Measurements from ENCODE around the gene GMEB2.
"Not testable (repeated sequence)": the region's sequence is repeated elsewhere in the genome, so short reads cannot be mapped to it uniquely, and the experiment has no call there.

GMEB2 gene

GRCh38 chr20:63657260-63657936 is 30.5 kb upstream of the GMEB2 start:
- DNase-seq: no peak

GRCh38 chr20:63656451-63656850 is 29.6 kb upstream of the GMEB2 start:
- DNase-seq: no peak

GRCh38 chr20:63655249-63655648 is 28.3 kb upstream of the GMEB2 start:
- no peak for DNase-seq

- no peak for DNase-seq
Observed at GRCh38 chr20:63653974-63654668, 27.2 kb upstream of the GMEB2 start.

- DNase-seq: peak; percentile 63
Observed at GRCh38 chr20:63653041-63653973, 26.4 kb upstream of the GMEB2 start, which contains the start of gene STMN3. STMN3 (minus strand) TSS chr20:63653424; CDS start chr20:63653345, 79 bp downstream.

- DNase-seq: peak; percentile 47
Observed at GRCh38 chr20:63652192-63652980, 25.5 kb upstream of the GMEB2 start.

- no peak for DNase-seq
Observed at GRCh38 chr20:63651942-63652191, 25.0 kb upstream of the GMEB2 start.

GRCh38 chr20:63650486-63650885 is 23.6 kb upstream of the GMEB2 start:
- not testable (repeated sequence) for DNase-seq

- DNase-seq: no peak
Observed at GRCh38 chr20:63648895-63649589, 22.1 kb upstream of the GMEB2 start.

- no peak for DNase-seq
Observed at GRCh38 chr20:63648190-63648589, 21.3 kb upstream of the GMEB2 start.

GRCh38 chr20:63645218-63645617 is 18.3 kb upstream of the GMEB2 start:
- no peak for DNase-seq

GRCh38 chr20:63643946-63644345 is 17.0 kb upstream of the GMEB2 start:
- DNase-seq: no peak

GRCh38 chr20:63643499-63643898 is 16.6 kb upstream of the GMEB2 start:
- DNase-seq: no peak

- DNase-seq: no peak
Observed at GRCh38 chr20:63642527-63643247, 15.8 kb upstream of the GMEB2 start.

GRCh38 chr20:63641792-63642523 is 15.1 kb upstream of the GMEB2 start:
- DNase-seq: peak; percentile 96

GRCh38 chr20:63641146-63641791 is 14.4 kb upstream of the GMEB2 start:
- peak; percentile 63 for DNase-seq

- DNase-seq: not testable (repeated sequence)
Observed at GRCh38 chr20:63640686-63641085, 13.8 kb upstream of the GMEB2 start.

- DNase-seq: no peak
Observed at GRCh38 chr20:63640086-63640485, 13.2 kb upstream of the GMEB2 start.

- DNase-seq: peak; percentile 83
Observed at GRCh38 chr20:63639093-63639975, 12.4 kb upstream of the GMEB2 start.
